ENCODE measurements around the gene MPHOSPH6.

The MPHOSPH6 gene

GRCh38 chr16:82176204-82176603, 6.2 kb upstream of the MPHOSPH6 start:
- no peak for TF ChIP-seq CTCF (IDR thresholded peaks at IDR 0.05; ENCODE audit: insufficient read depth, low read depth, low read length, missing control alignments)
- no peak overlapping the region for H3K4me3 ChIP-seq (ENCODE audit: low read depth, low read length)
- no peak for DNase-seq (ENCODE audit: low read depth)

DNA sequence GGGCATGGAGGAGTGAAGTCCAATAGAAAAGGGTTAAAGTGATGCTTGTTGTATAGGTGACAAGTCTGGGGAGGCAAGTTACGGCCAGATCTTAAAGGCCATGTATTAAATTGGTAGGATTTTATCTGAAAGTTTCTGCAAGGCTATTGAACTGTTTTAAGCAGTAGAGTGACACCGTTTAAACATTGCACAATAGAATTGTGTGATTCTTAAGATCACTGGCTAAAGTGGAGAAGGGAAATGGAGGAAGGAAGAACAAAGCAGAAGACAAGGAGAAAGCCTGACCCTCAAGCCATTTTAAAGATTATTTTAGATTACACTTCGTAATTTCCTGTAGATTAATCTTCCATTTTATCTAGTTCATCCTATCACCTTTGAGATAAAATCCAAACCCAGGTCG, 5.6 kb upstream of the MPHOSPH6 start:
- DNase-seq (ENCODE audit: low read depth): no peak
- H3K4me3 ChIP-seq (ENCODE audit: low read depth, low read length): no peak overlapping the region
- no peak for TF ChIP-seq CTCF (IDR thresholded peaks at IDR 0.05; ENCODE audit: insufficient read depth, low read depth, low read length, missing control alignments)

- DNase-seq (ENCODE audit: low read depth): no peak
- no peak for TF ChIP-seq CTCF (IDR thresholded peaks at IDR 0.05; ENCODE audit: insufficient read depth, low read depth, low read length, missing control alignments)
- H3K4me3 ChIP-seq (ENCODE audit: low read depth, low read length): no peak overlapping the region
These were observed 2.4 kb downstream of the MPHOSPH6 start for GRCh38 chr16:82167670-82168069.

DNA sequence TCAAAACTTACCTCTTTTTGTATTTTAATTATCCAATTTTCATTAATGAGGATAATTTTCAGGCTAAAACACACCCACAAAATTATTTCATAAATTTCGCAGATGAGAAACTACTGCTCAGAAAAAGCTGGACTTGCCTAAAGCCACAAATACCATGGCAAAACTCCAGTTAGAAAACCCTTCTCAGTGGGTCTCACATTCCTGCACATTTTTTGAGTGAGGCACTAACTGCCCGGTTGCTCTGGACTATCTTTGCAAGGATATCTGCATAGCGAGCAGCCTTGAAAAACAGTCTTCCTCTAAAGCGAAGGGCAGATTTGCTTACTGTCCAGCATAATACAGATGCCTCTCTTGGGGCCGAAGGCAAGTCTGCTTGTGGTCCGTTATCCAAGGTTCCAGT, 9.8 kb downstream of the MPHOSPH6 start:
- TF ChIP-seq CTCF (IDR thresholded peaks at IDR 0.05; ENCODE audit: insufficient read depth, low read depth, low read length, missing control alignments): no peak
- no peak overlapping the region for H3K4me3 ChIP-seq (ENCODE audit: low read depth, low read length)

DNA sequence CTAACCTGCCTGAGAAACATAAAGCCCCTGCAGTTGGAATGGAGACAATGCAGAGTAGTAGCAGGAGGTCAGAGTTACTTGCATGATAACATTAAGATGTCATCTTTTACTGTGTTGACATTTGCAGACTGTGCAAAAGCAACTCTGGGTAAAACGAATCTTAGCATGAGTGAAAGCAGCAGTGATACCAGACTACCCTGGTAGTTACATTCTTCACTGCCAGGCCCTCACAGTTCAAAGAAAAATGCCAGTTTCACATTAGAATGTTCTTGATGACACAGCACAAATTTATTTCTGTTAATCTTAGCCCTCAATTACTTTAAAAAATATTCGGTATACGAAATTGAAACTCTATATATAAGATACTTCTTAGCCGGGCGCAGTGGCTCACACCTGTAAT, 12.2 kb downstream of the MPHOSPH6 start:
- TF ChIP-seq CTCF (IDR thresholded peaks at IDR 0.05; ENCODE audit: insufficient read depth, low read depth, low read length, missing control alignments): no peak
- no peak for DNase-seq (ENCODE audit: low read depth)
- no peak overlapping the region for H3K4me3 ChIP-seq (ENCODE audit: low read depth, low read length)

More for the DNA sequence above, 9.8 kb downstream of the MPHOSPH6 start:
- no peak for DNase-seq (ENCODE audit: low read depth)

GRCh38 chr16:82157534-82157812, 12.6 kb downstream of the MPHOSPH6 start:
- H3K4me3 ChIP-seq (ENCODE audit: low read depth, low read length): no peak overlapping the region
- no peak for TF ChIP-seq CTCF (IDR thresholded peaks at IDR 0.05; ENCODE audit: insufficient read depth, low read depth, low read length, missing control alignments)
- no peak for DNase-seq (ENCODE audit: low read depth)

DNA sequence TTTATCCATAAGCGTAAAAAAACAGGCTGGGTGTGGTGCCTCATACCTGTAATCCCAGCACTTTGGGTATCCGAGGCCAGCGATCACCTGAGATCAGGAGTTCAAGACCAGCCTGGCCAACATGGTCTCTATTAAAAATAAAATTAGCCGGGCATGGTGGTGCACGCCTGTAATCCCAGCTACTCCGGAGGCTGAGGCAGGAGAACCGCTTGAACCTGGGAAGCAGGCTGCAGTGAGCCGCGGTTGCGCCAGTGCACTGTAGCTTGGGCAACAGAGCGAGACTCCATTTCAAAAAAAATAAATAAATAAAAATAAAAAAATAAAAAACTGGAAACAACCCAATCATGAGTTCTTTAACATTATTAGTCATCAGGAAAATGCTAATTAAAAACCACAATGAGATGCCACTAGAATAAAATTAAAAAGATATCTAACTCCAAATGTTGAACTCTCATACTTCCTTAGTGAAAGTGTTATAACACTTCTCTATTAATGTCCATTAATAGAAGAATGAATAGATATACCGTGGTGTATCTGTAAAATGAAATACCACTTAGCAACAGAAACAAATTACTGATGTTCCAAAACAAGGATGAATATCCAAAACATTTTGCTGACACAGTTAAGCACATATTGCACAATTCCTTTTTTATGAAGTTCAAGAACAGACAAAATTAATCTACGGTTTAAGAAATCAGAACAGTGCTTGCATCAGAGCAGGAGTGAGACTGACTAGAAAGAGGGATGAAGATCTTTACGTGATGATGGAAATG, 13.1 kb downstream of the MPHOSPH6 start:
- no peak for DNase-seq (ENCODE audit: low read depth)
- no peak overlapping the region for H3K4me3 ChIP-seq (ENCODE audit: low read depth, low read length)
- no peak for TF ChIP-seq CTCF (IDR thresholded peaks at IDR 0.05; ENCODE audit: insufficient read depth, low read depth, low read length, missing control alignments)
